KMS-11 (cell line): ENCODE results near the gene ACP7.

Experiments
- H2AFZ ChIP-seq: fragments of 200-600 bp; sonication (generic); 2 replicates; pipeline ENCODE4 v1.6.1; 2016; ENCODE audit warnings: antibody characterized with exemption, mixed run types, low read depth
- H3K27ac ChIP-seq: fragments of 200-600 bp; sonication (generic); 2 replicates; pipeline ENCODE4 v1.6.1; 2016; ENCODE audit warnings: mild to moderate bottlenecking, mixed run types
- H3K27me3 ChIP-seq: fragments of 200-600 bp; sonication (generic); 2 replicates; pipeline ENCODE4 v1.6.1; 2017; ENCODE audit warnings: mild to moderate bottlenecking, low read depth, mixed run types, moderate library complexity; ENCODE audit not compliant: insufficient read depth
- H3K36me3 ChIP-seq: fragments of 200-600 bp; sonication (generic); 2 replicates; pipeline ENCODE4 v1.6.1; 2017; ENCODE audit warnings: mild to moderate bottlenecking, mixed run types; ENCODE audit not compliant: insufficient read depth
- H3K4me1 ChIP-seq: fragments of 200-600 bp; sonication (generic); 2 replicates; pipeline ENCODE4 v1.6.1; 2016; ENCODE audit warnings: mild to moderate bottlenecking, low read depth, mixed run types; ENCODE audit not compliant: poor library complexity, severe bottlenecking
- H3K4me2 ChIP-seq: fragments of 200-600 bp; sonication (generic); 2 replicates; pipeline ENCODE4 v1.7.0; 2016; ENCODE audit warnings: mild to moderate bottlenecking, mixed run types
- H3K4me3 ChIP-seq: fragments of 200-600 bp; sonication (generic); IDR thresholded peaks from 2 replicates; pipeline ENCODE4 v1.6.1; 2017; ENCODE audit warnings: low read depth, low read length, mixed read lengths; ENCODE audit not compliant: insufficient read depth
- H3K79me2 ChIP-seq: fragments of 200-600 bp; sonication (generic); 2 replicates; pipeline ENCODE4 v1.6.1; 2016; ENCODE audit warnings: low read depth, mixed run types; ENCODE audit not compliant: insufficient read depth
- H3K9ac ChIP-seq: fragments of 200-600 bp; sonication (generic); 2 replicates; pipeline ENCODE4 v1.6.1; 2016; ENCODE audit warnings: mild to moderate bottlenecking, mixed run types
- H4K20me1 ChIP-seq: fragments of 200-600 bp; sonication (generic); 2 replicates; pipeline ENCODE4 v1.6.1; 2016; ENCODE audit warnings: mild to moderate bottlenecking, mixed run types; ENCODE audit not compliant: insufficient read depth
- CTCF ChIP-seq: fragments of 200-600 bp; sonication (generic); conservative IDR thresholded peaks from 2 replicates; pipeline ENCODE4 v1.6.1; 2017; ENCODE audit warnings: low read depth, mild to moderate bottlenecking, antibody characterized with exemption, low read length, moderate library complexity, mixed read lengths

The ACP7 gene

DNA sequence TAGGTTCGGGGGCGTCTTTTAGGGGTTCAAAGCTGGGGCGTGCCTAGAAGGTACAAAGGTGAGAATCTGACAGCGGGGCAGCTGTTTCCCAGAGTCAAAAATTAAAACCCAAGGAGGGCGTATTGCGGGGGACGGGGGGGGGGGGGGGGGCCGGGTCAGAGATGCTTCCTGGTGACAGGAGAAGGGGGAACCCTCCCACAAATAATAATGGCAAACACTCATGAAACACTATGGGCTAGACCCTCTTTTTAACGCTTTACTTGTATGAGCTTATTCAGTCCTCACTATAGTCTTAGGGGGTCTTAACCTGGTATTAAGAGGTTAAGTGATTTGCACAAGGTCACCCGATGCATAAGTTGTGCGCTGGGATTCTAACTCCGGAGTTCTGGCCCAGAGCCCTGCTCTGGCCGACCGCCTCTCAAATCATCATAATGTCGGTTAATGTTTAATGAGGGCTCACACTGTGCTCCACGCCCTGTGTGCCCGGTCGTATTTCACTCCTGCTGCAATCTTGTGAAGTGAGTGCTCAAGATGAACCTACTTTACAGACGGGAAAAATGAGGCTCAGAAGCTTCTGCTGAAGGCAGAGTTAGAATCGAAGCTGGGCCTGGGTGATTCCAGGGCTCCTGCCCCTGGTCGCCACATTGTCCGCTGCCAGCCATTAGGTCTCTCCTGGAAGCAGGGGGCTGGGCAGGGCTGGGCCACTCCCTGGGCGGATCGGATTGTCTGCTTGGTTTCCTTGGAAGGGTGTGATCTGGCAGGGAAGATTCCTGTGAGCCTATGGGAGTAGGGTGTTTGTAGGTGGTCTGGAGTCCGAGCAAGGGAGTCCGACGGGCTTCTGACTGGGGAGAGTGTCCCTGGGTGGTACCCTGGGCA is 42.4 kb downstream of the ACP7 start:
- TF ChIP-seq CTCF: no peak
- Histone ChIP-seq H3K27ac (no peak overlapping the region), H3K79me2 (peaks cover 34% of the 10 kb centered on the region; the same call in 1 of the 2 replicates), H2AFZ (no peak overlapping the region), H3K36me3 (no peaks in the 10 kb centered on the region), H3K9ac (peak overlapping the region; percentile 75; the same call in 1 of the 2 replicates), H3K4me2 (peak overlapping the region; percentile 47; the same call in 1 of the 2 replicates), H3K4me3 (no peak overlapping the region), H4K20me1 (no peaks in the 10 kb centered on the region), H3K4me1 (peaks cover 19% of the 10 kb centered on the region), H3K27me3 (no peaks in the 10 kb centered on the region)

- no peak overlapping the region for H2AFZ ChIP-seq
- H4K20me1 ChIP-seq: no peaks in the 10 kb centered on the region
- no peak overlapping the region for H3K4me2 ChIP-seq
- no peaks in the 10 kb centered on the region for H3K36me3 ChIP-seq
- no peak overlapping the region for H3K9ac ChIP-seq
- peaks cover 40% of the 10 kb centered on the region; the same call in 1 of the 2 replicates for H3K79me2 ChIP-seq
- no peaks in the 10 kb centered on the region for H3K27me3 ChIP-seq
- TF ChIP-seq CTCF: no peak
- no peak overlapping the region for H3K4me3 ChIP-seq
- H3K27ac ChIP-seq: no peak overlapping the region
- H3K4me1 ChIP-seq: peaks cover 10% of the 10 kb centered on the region
Observed at GRCh38 chr19:39127812-39128515, 43.8 kb downstream of the ACP7 start.

DNA sequence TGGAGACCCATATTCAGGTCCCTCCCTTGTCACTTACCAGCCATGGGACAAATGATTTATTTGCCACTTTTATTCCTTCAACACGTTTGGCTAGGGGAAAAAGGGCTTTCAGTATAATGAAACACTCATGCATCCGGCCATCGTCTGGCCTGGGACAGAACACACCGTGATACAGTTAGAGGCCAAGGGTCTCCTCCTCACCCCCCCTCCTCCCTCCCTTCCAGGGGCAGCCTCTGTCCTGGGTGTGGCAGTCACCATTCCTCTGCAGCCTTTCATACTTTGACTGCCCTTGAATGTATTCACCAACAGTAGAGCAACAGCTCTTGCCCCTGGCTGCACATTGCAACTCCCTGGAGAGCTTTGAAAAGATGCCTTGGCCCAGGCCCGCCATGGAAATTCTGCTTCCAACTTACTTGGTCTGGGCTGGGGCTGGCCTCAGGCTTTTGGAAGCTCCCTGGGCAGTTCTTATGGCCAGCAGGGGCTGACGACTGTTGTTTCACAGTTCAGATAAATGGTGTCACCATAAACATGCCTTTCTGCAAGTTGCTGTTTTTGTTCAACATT is 44.4 kb downstream of the ACP7 start:
- Histone ChIP-seq H3K9ac (no peak overlapping the region), H3K27me3 (no peaks in the 10 kb centered on the region), H3K4me3 (no peak overlapping the region), H2AFZ (no peak overlapping the region), H3K4me2 (no peak overlapping the region), H3K4me1 (peaks cover 10% of the 10 kb centered on the region), H4K20me1 (no peaks in the 10 kb centered on the region), H3K36me3 (no peaks in the 10 kb centered on the region), H3K27ac (no peak overlapping the region), H3K79me2 (peaks cover 46% of the 10 kb centered on the region)
- no peak for TF ChIP-seq CTCF

DNA sequence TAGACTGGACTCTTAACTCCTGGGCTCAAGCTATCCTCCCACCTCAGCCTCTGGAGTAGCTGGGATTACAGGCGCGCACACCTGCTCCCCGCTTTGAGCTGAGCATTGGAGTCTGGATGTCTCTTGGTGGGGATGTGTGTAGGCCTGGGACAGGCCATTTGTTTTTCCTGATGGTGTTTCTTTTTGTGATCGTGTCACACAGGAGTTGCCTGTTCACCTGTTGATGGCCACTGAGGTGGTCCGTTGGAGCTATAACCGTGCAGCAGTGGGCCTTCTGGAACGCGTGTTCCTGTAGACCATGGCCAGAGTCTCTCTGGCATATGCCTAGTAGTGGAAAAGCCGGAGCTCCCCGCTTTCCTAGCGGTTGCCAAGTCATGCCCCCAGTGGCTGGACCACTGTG is 44.9 kb downstream of the ACP7 start:
- Histone ChIP-seq H3K36me3 (no peaks in the 10 kb centered on the region), H3K4me2 (no peak overlapping the region), H3K9ac (no peak overlapping the region), H3K4me1 (peaks cover 10% of the 10 kb centered on the region), H3K4me3 (no peak overlapping the region), H4K20me1 (no peaks in the 10 kb centered on the region), H2AFZ (no peak overlapping the region), H3K27ac (no peak overlapping the region), H3K27me3 (no peaks in the 10 kb centered on the region), H3K79me2 (peaks cover 49% of the 10 kb centered on the region)
- TF ChIP-seq CTCF: no peak
